ENCODE results near the gene MAP3K20.

- TF ChIP-seq IRF1 (CRISPR knock-in tag; IDR thresholded peaks at IDR 0.05), result no peak
- no peak for TF ChIP-seq CTCF (IDR thresholded peaks at IDR 0.05)
- TF ChIP-seq NR2C2 (CRISPR knock-in tag; IDR thresholded peaks at IDR 0.05), result no peak
- no peak for TF ChIP-seq SOX15 (CRISPR knock-in tag; IDR thresholded peaks at IDR 0.05)
- TF ChIP-seq ZNF138 (CRISPR knock-in tag; conservative IDR thresholded peaks at IDR 0.05), result no peak
- TF ChIP-seq ZNF512 (CRISPR knock-in tag; IDR thresholded peaks at IDR 0.05; ENCODE audit: borderline replicate concordance), result no peak
- no peak for TF ChIP-seq ZNF425 (CRISPR knock-in tag; conservative IDR thresholded peaks at IDR 0.05)
These were observed 76.2 kb downstream of the MAP3K20 start for GRCh38 chr2:173151671-173152401.

Measured in WTC11 (cell line).